ENCODE measurements around the gene KCNQ4.

KCNQ4 gene

DNA sequence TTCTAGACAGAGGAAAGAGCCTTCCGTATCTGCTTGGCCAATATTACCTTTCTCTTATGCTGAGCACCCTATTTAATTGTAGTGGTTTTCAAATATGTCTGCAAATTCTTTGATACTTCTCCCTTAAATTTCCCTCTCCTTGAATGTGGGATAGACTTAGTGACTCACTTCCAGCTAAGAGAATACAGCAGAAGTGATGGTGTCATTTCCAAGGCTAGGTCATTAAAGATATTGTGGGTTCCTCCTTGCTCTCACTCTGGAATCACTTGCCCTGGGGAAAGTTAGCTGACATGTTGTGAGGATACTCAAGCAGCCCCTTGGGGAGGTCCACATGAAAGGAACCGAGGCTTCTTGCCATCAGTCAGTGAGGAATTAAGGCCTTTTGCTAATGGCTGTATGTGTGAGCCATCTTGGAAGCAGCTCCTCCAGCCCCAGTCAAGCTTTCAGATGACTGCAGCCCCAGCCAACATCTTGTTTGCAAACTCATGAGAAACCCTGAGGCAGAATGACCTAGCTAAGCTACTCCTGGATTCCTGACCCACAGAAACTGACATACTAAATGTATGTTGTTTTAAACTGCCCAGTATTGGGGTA, 86.6 kb downstream of the KCNQ4 start:
- no peak for DNase-seq

- DNase-seq: no peak
Observed at GRCh38 chr1:40872276-40872675, 88.7 kb downstream of the KCNQ4 start.

DNA sequence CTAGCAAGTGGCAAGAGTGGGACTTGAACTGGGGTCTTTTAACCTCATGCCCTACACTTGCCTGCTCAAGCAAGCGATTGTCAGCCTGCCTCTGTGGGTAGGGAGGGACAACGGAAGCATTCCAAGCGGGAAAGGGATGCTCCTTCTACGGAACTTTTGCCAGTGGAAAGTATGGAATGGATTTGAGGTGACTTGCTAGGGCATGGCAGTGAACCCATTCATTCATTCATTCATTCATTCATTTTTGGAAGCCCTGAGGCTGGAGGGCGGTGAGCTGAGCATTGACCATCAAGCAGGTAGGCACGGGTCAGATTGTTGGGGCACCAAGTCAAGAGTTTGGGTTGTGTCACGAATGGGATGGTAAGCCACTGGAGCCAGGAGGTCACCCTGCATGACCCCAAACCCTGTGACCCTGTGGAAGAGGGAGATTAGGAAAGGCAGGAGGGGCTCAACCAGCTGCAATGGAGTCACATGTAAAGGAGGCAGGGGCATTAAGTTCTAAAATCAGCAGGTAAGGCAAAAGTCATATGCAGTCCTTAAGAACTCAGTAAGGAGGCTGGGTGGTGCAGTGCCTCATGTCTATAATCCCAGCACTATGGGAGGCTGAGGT, 90.4 kb downstream of the KCNQ4 start:
- no peak for DNase-seq

- no peak for DNase-seq
Observed at GRCh38 chr1:40876436-40876761, 92.8 kb downstream of the KCNQ4 start.

DNA sequence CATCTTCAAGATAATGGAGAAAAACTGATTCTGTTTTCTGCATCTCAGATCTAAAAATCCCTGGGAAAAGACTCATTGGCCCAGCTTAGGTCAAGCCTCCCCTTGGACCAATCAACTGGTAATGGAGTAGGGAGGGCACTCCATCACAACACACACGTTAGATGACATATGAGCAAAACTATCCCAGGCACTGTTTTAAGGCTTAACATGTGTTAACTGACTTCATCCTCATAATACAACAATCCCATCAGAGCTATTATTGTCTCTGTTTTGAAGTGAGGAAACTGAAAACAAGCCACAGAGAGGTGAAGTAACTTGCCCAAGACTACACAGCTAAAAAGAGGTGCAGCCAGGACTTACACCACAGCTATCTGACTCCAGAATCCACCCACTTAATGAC, 93.3 kb downstream of the KCNQ4 start:
- DNase-seq: no peak

DNA sequence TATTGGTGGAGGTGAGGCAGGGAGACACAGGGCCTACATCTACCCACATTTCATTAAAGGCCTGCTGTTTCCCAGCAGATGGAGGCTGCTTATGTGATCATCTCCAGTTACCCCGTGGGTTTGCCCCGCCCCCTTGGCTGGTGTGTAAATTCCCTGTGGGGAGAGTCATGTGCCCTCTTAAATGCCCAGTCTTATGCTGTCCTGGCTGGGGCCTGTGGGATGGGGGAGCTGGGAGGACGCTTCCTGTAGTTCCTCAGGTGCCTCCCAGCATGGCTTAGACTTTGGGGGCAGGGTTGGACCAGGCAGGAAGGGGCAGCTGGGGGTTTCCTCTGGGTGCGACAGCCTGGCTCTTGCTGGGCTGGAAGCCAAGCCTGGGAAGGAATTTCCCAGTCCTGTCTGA, 94.1 kb downstream of the KCNQ4 start:
- DNase-seq: no peak

DNA sequence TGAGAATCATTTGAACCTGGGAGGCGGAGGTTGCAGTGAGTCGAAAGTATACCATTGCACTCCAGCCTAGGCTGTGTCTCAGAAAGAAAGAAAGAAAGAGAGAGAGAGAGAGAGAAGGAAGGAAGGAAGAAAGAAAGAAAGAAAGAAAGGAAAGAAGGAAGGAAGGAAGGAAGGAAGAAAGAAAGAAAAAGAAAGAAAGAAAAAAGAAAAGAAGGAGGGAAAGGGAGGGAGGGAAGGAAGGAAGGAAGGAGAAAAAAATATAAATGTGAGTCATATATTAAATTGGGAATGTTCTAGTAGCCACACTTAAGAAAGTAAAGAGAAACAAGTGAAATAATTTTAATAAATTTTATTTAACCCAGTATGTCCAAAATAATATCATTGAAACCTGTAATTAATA, 95.3 kb downstream of the KCNQ4 start:
- DNase-seq: no peak

- no peak for DNase-seq
Observed at GRCh38 chr1:40879482-40880175, 96.0 kb downstream of the KCNQ4 start.

DNA sequence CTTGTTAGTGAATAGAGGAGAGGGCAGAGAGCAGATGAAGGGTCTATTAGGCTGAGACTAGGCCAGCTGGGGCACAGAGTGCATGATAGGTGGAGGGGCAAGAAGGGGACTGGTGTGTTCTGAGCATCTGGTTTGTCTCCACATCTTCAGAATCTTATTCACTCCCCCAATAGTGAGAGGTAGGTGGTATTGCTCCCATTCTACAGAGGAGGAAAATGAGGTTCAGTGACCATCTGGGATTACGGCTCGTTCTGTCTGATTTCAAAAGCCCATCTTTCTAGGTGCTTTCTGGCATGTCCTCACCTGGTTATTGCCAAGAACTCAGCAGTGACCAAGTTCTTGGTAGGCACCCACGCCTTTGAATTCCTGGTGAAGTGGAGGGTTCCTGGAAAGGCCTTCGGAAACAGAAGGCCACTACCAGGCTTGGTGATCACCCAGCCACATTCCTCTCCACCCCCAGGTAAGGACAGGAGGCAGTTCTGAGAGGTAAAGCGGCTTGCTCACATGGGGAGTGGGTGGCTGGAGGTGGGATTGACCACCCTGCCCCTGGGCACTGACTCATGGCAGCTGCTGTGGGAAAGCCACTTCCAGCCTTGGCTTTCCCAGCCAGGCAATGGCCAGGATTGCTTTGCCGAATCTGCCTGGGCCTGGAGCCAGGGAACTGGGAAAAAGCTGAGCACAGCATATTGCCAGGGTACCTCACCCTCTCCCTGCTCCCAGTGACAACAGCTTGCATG, 97.4 kb downstream of the KCNQ4 start:
- no peak for DNase-seq

GRCh38 chr1:40884055-40884795, 100.6 kb downstream of the KCNQ4 start:
- no peak for DNase-seq

DNA sequence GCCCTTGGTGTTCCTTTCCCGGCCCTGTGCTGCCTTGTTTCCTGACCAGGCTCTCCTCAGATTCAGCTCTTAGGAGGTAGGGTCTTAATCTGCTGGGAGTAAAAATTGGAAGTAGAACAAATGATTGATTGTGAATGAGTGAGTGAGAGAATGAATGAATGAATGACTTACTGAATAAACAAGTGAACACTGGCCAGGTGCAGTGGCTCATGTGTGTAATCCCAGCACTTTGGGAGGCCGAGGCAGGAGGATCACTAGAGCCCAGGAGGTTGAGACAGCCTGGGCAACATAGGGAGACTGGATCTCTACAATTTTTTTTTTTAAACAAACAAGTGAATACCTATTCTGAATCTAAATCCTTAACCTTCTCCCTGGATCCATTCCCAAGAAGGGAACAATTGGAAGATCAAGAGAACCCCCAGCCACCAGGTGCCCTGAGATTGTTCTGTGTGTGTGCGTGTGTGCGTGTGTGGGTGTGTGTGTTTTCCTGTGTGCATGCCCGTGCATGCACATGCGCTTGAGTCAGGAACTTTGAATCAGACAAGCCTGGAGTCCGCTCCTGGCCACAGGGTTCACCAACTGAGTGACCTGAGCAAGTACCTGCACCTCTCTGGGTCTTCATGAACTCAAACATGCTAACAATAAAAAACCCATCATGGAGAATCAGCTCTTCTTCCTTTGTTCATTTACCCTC, 102.9 kb downstream of the KCNQ4 start:
- DNase-seq: no peak

DNA sequence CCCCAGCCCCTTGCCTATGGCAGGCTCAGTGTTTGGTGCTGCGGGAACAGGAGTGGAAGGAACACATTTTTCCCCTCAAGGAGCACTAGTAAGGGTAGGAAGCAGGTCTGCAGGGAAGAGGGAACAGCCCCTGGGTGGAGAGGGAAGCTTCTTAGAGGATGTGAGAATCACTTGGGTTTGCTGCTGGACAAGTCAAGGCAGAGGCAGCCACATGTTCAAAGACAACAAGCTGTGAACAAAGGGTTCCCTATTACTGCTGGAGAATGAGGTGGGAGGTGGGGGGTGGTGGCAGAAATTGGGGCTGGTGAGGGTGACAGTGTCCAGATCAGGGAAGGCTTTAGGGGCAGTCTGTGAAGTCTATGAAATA, 103.4 kb downstream of the KCNQ4 start:
- no peak for DNase-seq

- no peak for DNase-seq
Observed at GRCh38 chr1:40887652-40888051, 104.1 kb downstream of the KCNQ4 start.

Data from activated T-cell treated with anti-CD3 and anti-CD28 coated beads, Interleukin-2, amount 50 U/mL, for 1 hour (primary cell).